Measurements from ENCODE around the gene ELMOD3.
"Not testable (repeated sequence)": the region's sequence is repeated elsewhere in the genome, so short reads cannot be mapped to it uniquely, and the experiment has no call there.

ELMOD3 gene

GRCh38 chr2:85354286-85355072 lies at the start of gene ELMOD3, which contains the start of gene RETSAT:
Gene ELMOD3 (plus strand): TSS chr2:85354769. CDS start chr2:85357199, 2,430 bp downstream.
Gene RETSAT (minus strand): TSS chr2:85354528. CDS start chr2:85354507, 21 bp downstream.
- peak; percentile 99 for DNase-seq (ENCODE audit: low spot score)

- DNase-seq (ENCODE audit: low spot score) = no peak
These were observed 47.1 kb upstream of the ELMOD3 start for GRCh38 chr2:85307527-85307897.

- DNase-seq (ENCODE audit: low spot score) = no peak
These were observed 46.4 kb upstream of the ELMOD3 start for GRCh38 chr2:85308201-85308600.

- DNase-seq (ENCODE audit: low spot score) = no peak
These were observed 45.5 kb upstream of the ELMOD3 start for GRCh38 chr2:85308896-85309555.

- peak; percentile 32 for DNase-seq (ENCODE audit: low spot score)
These were observed 44.8 kb upstream of the ELMOD3 start for GRCh38 chr2:85309699-85310321.

- no peak for DNase-seq (ENCODE audit: low spot score)
These were observed 44.2 kb upstream of the ELMOD3 start for GRCh38 chr2:85310330-85310729.

DNA sequence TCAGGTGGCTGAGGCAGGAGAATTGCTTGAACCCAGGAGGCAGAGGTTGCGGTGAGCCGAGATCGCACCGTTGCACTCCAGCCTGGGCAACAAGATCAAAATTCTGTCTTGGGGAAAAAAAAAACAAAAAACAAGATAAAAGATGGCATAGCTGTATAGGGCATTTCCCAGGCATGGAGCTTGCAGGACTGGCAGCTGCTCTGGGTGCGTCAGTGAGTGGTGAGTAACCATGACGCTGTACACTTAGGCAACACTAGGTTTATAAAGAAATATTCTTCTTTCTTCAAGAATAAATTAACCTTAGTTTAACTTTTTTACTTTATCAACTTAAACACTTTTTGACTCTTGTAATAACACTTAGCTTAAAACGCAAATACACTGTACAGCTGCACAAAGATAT lies 42.2 kb upstream of the ELMOD3 start:
- DNase-seq (ENCODE audit: low spot score) = no peak

DNA sequence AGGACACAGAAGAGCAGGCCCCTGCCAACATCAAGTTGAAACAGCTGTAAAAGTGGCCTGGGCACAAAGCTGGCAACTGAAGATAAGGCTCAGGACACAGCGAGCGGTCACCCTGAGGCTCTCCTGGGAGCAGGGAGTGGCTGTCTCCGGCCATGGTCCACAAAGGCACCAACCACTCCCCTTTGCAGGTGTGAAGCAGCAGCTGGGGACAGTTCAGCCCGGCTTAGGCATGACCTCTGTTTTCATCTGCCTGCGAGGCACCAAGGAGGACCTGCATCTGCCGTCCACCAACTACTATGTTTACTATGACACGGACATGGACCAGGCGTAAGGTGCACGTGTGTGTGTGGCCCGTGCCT lies 39.7 kb upstream of the ELMOD3 start:
- no peak for DNase-seq (ENCODE audit: low spot score)

DNA sequence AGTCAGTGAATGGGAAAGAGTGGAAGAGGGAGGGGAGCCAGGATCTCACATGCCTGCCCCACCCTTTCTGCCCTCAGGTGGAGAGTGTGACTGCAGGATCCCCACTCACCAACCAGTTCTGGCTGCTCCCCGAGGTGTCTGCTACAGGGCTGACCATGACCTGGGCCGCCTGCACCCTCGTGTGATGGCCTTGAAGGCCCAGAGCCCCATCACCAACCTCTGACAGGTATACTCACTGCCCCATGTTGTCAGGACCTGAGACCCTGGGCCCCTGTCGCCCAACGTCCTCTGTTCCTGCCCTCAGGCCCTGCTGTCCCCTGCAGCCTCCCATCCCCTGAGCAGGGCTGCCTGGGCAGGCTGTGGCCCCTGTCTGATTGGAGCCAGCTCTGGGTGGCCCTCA lies 38.6 kb upstream of the ELMOD3 start:
- not testable (repeated sequence) for DNase-seq (ENCODE audit: low spot score)

DNA sequence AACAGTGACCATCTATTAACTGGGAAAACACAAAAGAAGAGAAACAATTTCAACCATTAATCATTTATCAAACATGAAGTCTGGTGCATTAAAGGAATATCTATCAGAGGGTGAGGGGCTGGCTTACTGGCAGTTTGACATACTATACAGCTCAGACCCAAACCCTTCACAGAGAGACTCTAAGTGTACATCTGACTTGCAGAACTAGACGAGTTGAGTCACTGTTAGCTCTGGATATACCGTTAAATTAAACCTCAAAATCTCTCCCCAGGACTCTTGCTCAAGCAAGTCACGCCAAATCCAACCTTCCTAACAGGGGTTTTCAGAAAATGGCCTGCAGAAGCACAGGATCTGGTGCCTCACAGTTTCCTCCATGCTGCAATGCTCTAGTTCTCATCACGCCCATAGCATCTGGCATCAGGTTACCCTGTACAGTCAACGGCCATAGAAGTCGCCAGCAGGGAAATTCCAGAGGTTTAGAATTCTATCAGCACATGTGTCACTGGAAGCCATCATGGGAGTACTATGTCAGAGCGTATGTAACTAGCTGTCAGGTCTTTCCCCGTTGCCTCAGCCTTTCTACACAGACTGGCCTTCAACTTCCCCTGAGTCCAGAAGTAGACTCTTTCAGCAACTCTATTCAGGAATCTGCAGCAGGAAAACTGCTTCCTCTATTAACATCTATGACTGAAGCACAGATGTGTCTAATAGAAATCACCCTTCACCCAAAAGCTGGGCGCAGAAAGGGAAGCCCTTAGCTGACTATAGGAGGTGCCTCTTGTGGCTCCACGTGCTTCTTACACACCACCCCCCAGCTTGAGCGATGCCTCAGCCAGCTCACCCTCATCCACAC lies 36.1 kb upstream of the ELMOD3 start:
- peak; percentile 12 for DNase-seq (ENCODE audit: low spot score)

GRCh38 chr2:85319796-85320195 lies 34.8 kb upstream of the ELMOD3 start:
- DNase-seq (ENCODE audit: low spot score) = no peak

DNA sequence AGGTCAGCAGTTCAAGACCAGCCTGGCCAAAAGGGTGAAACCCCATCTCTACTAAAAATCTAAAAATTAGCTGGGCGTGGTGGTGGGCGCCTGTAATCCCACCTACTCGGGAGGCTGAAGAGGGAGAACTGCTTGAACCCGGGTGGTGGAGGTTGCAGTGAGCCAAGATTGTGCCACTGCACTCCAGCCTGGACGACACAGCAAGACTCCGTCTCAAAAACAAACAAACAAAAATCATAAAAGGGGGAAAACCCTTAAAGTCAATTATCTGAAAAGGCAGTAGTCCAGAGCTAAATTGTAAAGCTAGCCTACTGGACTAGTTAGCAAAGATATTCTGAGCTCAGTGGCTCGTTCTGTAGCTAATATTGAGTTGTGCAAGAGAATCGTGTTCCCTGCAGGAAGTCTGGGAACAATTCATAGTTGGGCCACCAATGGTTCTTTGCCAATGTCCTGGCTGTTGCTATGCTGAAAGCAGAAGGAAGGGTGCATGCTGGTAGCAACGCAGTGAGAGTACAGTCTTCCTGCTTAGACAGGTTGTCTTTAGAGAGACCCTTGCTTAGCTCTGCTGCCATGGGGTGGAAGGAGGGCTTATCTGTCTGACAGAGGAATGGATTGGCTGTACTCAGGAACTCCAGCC lies 31.1 kb upstream of the ELMOD3 start:
- DNase-seq (ENCODE audit: low spot score) = no peak

- DNase-seq (ENCODE audit: low spot score) = not testable (repeated sequence)
These were observed 30.6 kb upstream of the ELMOD3 start for GRCh38 chr2:85323988-85324367.

GRCh38 chr2:85324639-85325465 lies 29.7 kb upstream of the ELMOD3 start:
- DNase-seq (ENCODE audit: low spot score) = no peak

DNA sequence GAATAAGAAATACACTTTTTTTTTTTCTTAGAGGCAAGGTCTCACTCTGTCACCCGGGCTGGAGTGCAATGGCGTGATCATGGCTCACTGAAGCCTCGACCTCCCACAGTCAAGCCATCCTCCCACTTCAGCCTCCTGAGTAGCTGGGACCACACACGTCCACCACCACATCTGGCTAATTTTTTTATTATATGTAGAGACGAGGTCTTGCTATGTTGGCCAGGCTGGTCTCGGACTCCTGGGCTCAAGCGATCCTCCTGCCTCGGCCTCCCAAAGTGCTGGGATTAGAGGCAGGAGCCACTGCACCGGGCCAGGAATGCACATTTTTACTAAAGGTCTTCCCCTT lies 29.1 kb upstream of the ELMOD3 start:
- no peak for DNase-seq (ENCODE audit: low spot score)

GRCh38 chr2:85326406-85327159 lies 28.0 kb upstream of the ELMOD3 start:
- peak; percentile 57 for DNase-seq (ENCODE audit: low spot score)

- DNase-seq (ENCODE audit: low spot score) = peak; percentile 45
These were observed 27.3 kb upstream of the ELMOD3 start for GRCh38 chr2:85327160-85327821.

- DNase-seq (ENCODE audit: low spot score) = peak; percentile 93
These were observed 26.5 kb upstream of the ELMOD3 start, which contains the start of gene TGOLN2 for GRCh38 chr2:85327822-85328617. Gene TGOLN2 (minus strand): TSS chr2:85327989. CDS start chr2:85327962, 27 bp downstream.
